Stimulated activated CD4-positive, alpha-beta T cell treated with anti-CD3 and anti-CD28 coated beads, TNF-alpha, amount 100 ng/mL, for 4 hours (primary cell): ENCODE results near the gene SESN1.

Experiments
- DNase-seq, 3 experiments: peaks; one replicate each; pipeline ENCODE4 v3.0.0-alpha.2; 2020; ENCODE audit warnings: low read depth in 3 of 3

The SESN1 gene

DNA sequence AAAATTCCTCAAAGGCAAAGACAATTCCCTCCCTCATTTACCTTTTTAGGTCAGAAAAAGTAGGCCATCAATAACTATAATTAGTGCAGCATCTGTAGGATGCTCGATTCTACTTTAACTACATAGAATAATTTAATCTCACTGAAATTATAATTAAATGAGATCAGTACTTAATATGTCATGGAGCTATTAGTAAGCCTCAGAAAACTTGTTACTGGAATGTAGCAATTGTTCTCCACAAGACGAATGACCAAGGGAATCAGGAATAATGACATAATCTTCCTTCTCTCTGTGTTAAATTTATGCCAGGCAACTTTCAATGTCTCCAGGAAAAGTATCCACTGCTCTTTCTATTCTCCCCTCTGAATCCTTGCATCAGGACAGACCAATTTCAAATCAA is 34.1 kb downstream of the SESN1 start:
- DNase-seq: no peak

- no peak for DNase-seq
These were observed 35.0 kb downstream of the SESN1 start for GRCh38 chr6:109059571-109060021.

- no peak for DNase-seq
These were observed 35.5 kb downstream of the SESN1 start for GRCh38 chr6:109059153-109059552.

DNA sequence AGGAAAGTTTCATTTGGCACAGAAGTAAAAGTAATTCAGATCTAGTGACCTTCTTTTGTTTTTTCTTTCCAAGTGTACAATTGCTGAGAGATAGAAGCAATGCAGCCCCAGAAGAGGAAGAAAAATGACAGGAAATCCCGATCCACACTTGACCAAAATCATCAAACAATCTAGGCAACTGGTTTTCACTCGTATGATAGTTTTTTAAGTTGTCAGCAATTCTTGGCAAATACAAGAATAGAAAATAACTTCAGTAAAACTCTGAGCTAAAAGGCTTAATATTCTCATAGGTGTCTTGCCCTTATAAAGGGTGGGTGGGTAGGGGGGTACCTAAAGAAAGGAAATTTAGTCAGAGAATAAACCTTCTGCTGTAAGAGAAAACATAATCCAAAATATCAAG is 36.0 kb downstream of the SESN1 start:
- no peak for DNase-seq

- DNase-seq: no peak
These were observed 38.0 kb downstream of the SESN1 start for GRCh38 chr6:109056661-109057060.

GRCh38 chr6:109055771-109056235 is 38.8 kb downstream of the SESN1 start:
- DNase-seq: no peak

GRCh38 chr6:109053336-109053735 is 41.3 kb downstream of the SESN1 start:
- DNase-seq: no peak

DNA sequence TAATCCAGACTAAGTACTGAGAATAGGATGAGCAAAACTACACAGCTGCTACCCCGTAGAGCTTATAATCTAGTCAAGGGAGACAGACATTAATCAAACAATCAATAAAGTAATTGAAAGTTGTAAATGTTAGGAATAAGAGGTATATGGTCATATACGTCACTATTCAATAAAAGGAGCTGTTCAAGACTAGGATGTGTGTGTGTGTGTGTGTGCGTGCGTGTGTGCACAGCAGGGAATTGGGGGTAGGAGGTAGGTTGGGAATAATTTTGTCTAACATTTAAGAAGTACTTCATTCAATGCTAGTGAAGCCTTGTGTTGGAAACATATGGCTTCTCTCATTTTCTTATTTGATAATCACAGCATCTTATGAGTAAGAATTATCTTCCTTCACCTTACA is 41.8 kb downstream of the SESN1 start:
- no peak for DNase-seq

DNA sequence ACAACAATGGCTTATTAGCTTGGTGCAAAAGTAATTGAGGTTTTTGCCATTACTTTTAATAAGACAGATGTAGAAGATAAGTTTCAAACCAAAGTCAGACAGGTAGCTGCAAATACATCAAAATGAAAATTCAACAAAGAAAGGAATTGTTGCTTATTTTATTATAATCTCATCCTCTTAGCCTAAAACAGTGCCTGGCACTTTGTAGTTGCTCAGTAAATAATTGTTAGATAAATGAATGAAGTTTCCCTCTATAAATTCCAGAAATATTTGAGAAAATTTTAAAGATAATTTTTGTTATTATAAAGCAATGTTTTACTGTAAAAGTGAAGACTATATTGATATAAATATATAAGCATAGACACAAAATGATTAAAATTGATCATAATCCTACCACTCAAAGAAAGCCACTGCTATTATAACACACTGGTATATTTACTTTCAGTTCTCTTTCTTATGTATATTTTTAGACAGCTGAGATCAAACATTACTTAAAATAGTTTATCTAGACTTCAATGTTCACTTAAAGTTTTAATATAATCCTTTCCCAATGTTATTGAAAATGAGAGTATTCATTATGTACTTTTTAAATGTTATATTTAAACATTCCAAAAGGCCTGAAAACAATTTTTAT is 42.5 kb downstream of the SESN1 start:
- DNase-seq: no peak

GRCh38 chr6:109051301-109052017 is 43.2 kb downstream of the SESN1 start:
- DNase-seq: no peak

GRCh38 chr6:109050447-109051102 is 44.1 kb downstream of the SESN1 start:
- DNase-seq: no peak

GRCh38 chr6:109050012-109050411 is 44.6 kb downstream of the SESN1 start:
- no peak for DNase-seq

DNA sequence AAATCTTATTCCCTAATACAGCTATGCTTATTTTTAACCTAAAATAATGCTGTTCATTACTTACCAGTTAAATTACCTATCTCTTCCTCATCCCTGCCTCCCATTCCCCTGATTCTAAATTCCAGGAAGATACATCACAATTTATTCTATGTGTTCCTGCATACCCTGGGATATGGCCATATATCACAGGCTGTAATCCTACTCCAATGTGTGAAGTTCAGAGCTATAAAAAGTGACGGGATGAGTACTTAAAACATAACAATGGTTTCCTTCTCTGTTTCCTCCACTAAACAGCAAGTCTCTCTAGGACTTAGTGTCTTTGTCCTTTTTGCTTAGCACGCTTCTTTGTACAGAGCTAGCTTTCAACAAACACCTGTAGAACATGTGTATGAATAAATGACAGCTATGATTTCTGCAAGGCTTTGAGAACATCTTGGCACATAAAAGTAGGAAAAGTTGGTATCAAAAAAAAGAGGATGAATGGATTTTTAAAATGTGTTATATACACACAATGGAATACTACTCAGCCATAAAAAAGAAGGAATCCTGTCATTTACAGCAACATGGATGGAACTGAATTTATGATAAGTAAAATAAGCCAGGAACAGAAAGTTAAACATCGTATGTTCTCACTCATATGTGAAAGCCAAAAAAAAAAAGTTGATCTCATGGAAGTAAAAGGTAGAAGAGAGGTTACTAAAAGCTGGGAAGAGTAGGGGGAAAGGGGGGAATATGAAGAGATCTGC is 45.8 kb downstream of the SESN1 start:
- DNase-seq: no peak

DNA sequence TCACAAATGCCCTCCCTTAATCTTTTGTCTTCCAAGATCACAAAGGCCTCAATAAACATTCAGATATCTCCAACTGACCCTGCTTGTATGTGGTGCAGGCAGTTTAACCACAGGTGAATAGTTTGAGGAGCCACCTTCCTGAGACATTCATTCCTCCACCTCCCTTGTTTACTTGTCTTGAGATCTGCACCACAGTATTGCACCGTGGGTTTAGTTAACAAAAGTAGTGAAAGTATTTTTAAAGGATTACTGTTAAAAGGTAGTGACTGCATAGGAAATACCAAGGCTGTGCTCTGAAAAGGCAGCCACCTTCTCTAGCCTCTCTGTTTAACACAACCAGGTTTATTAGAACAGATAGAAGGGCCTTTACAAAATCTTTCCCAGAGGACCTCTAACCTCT is 46.5 kb downstream of the SESN1 start:
- no peak for DNase-seq

DNA sequence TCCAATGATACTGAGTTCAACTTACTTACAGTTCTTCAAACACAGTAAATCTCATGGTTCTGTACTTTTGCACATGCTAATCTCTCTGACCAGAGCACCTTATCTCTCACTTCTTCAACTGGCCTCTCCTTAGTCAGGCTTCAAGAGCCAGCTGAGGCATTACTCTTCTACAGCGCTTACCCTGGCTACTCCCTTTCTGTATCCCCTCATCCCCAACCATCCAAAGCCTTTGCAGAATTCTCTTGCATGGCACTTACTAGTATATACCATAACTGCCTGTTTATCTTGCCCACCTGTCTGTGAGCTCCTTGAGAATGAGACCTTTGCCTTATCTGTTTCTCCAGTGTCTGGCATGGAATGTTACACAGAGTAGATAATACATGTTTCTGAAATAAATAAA is 49.2 kb downstream of the SESN1 start:
- DNase-seq: no peak

- DNase-seq: no peak
These were observed 54.9 kb downstream of the SESN1 start for GRCh38 chr6:109039795-109040194.

DNA sequence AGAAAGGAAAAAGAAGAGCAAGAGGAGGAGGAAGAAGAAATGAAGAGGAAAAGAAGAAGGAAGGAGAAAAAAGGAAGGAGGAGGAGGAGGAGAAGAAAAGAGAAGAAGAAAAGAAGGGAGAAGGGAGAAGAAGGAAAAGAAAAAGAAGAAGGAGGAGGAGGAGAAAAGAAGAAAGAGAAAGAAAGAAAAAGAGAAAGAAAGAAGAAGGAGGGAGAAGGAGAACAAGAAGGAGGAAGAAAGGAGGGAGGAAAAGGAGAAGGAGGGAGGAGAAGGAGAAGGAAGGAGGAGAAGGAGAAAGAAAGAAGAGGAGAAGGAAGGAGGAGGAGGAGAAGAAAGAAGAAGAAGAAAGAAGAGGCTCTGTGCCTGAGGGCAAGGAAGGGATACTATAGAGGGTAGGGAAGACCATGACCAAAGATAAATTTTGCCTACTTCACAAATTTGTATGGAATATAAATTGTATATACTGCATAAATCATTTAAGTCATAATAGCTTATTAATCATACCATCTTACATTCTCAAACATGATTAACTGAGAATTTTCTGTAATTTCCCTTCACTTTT is 55.7 kb downstream of the SESN1 start:
- DNase-seq: no peak

- no peak for DNase-seq
These were observed 57.9 kb downstream of the SESN1 start for GRCh38 chr6:109036574-109037294.

DNA sequence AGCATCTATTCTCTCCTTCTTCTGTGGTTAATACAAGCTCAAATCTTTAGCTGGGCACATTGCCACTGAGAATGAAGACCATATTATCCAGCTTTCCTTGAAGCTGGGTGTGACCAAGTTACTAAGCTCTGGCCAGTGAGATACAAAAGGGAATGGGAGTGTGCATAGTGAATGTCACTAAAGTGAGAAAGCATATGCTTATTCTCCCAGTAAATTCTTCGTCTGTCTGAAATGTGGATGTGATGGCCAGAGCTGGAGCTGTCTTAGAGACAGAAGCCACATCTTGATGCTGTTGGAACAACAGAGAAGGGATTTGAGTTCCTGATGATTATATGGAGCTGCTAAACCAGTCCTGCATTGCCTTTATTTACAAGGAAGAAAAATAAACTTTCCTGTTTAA is 60.1 kb downstream of the SESN1 start:
- DNase-seq: no peak

GRCh38 chr6:109033655-109034054 is 61.0 kb downstream of the SESN1 start:
- DNase-seq: no peak

- DNase-seq: no peak
These were observed 63.2 kb downstream of the SESN1 start for GRCh38 chr6:109031416-109031815.
